ENCODE data around the gene AHI1. TPM values are rescaled to one million over a fixed set of nuclear protein-coding genes. Genes with fewer than 3 reads are reported as not detected.

AHI1 gene
- total and polyA plus RNA-seq, 2 of the 13 experiments (the other 11 are each of a cell fraction or from before 2014, with no cell fraction given) = 7.2 to 18.6 TPM

GRCh38 chr6:135449246-135449645 lies 48.3 kb downstream of the AHI1 start:
- CTCF ChIA-PET (ENCODE audit: low intra/inter-chr PET ratio, low total read pairs) = no interaction called here
- no TSS peak for BruUV-seq (replicated peaks)
- Histone ChIP-seq H3K9ac (ENCODE audit: insufficient read depth, low read depth, low read length) (no peak overlapping the region), H2AFZ (ENCODE audit: low read length) (no peak overlapping the region), H3K9me3 (ENCODE audit: low read length) (no peaks in the 10 kb centered on the region), H3K4me1 (ENCODE audit: insufficient read depth, low read length) (no peaks in the 10 kb centered on the region), H3K36me3 (replicated peaks in 1 of 2; ENCODE audit: control insufficient read depth in 1 of 2, insufficient read depth in 2 of 2, low read length in 2 of 2) (peaks cover 0 to 3% of the 10 kb centered on the region in 2 experiments; a peak in 2 of 5 replicates), H4K20me1 (ENCODE audit: insufficient read depth, low read length) (no peaks in the 10 kb centered on the region), H3K27ac (ENCODE audit: extremely low read length, insufficient read depth, low read length) (no peak overlapping the region), H3K79me2 (ENCODE audit: insufficient read depth, low read length) (no peaks in the 10 kb centered on the region), H3K27me3 (ENCODE audit: control insufficient read depth in 1 of 2, insufficient read depth in 2 of 2, low read length in 2 of 2) (no peaks in the 10 kb centered on the region), H3K4me2 (ENCODE audit: low read depth, low read length) (no peak overlapping the region), H3K4me3 (replicated peaks in 1 of 3; ENCODE audit: insufficient read depth in 1 of 3, low read depth in 2 of 3, low read length in 3 of 3) (no peak overlapping the region)
- intact Hi-C loops (cut with micrococcal nuclease; ENCODE audit: unreplicated experiment) = no loop called here
- WGBS (ENCODE audit: low lambda C conversion rate) = 96% methylated on average over 5 of the region's 5 CpGs
- FAIRE-seq (no peak), ATAC-seq (no peak), DNase-seq (ENCODE audit: low spot score) (no peak)
- POLR2A ChIA-PET = no interaction called here
- in situ Hi-C loops (cut with HindIII; ENCODE audit: extremely low pct_ligation_motif_present, low pct_unique_long_range_greater_than_20kb) = no loop called here
- TF ChIP-seq GATAD1 (CRISPR knock-in tag; IDR thresholded peaks at IDR 0.05) (no peak), RFXANK (CRISPR knock-in tag; IDR thresholded peaks at IDR 0.05) (no peak), GATA4 (IDR thresholded peaks at IDR 0.05; ENCODE audit: borderline replicate concordance, low read depth) (no peak), HNRNPUL1 (IDR thresholded peaks at IDR 0.05; ENCODE audit: low read depth, low read length) (no peak), ZNF124 (CRISPR knock-in tag; IDR thresholded peaks at IDR 0.05) (no peak), EEA1 (CRISPR knock-in tag; IDR thresholded peaks at IDR 0.05; ENCODE audit: borderline replicate concordance) (no peak)

- Histone ChIP-seq H3K9ac (ENCODE audit: insufficient read depth, low read depth, low read length) (no peak overlapping the region), H3K4me1 (ENCODE audit: insufficient read depth, low read length) (no peaks in the 10 kb centered on the region), H3K27ac (ENCODE audit: extremely low read length, insufficient read depth, low read length) (no peak overlapping the region), H3K4me2 (ENCODE audit: low read depth, low read length) (no peak overlapping the region), H3K79me2 (ENCODE audit: insufficient read depth, low read length) (no peaks in the 10 kb centered on the region), H3K4me3 (replicated peaks in 1 of 3; ENCODE audit: insufficient read depth in 1 of 3, low read depth in 2 of 3, low read length in 3 of 3) (no peak overlapping the region), H3K36me3 (replicated peaks in 1 of 2; ENCODE audit: control insufficient read depth in 1 of 2, insufficient read depth in 2 of 2, low read length in 2 of 2) (peaks cover 1 to 14% of the 10 kb centered on the region in 2 experiments; a peak in 3 of 5 replicates), H2AFZ (ENCODE audit: low read length) (no peak overlapping the region), H4K20me1 (ENCODE audit: insufficient read depth, low read length) (no peaks in the 10 kb centered on the region), H3K9me3 (ENCODE audit: low read length) (no peaks in the 10 kb centered on the region), H3K27me3 (ENCODE audit: control insufficient read depth in 1 of 2, insufficient read depth in 2 of 2, low read length in 2 of 2) (no peaks in the 10 kb centered on the region)
- DNase-seq (ENCODE audit: low spot score) (no peak), ATAC-seq (no peak), FAIRE-seq (no peak)
- POLR2A ChIA-PET = no interaction called here
- BruUV-seq (replicated peaks) = no TSS peak
- intact Hi-C loops (cut with micrococcal nuclease; ENCODE audit: unreplicated experiment) = no loop called here
- in situ Hi-C loops (cut with HindIII; ENCODE audit: extremely low pct_ligation_motif_present, low pct_unique_long_range_greater_than_20kb) = no loop called here
- CTCF ChIA-PET (ENCODE audit: low intra/inter-chr PET ratio, low total read pairs) = interaction anchor here (2.1 kb wide), 1 partner anchor 295 kb away, joined by 15 read pairs; no protein-coding TSS in a partner anchor
- WGBS (ENCODE audit: low lambda C conversion rate) = 82% methylated on average over 8 of the region's 8 CpGs
- TF ChIP-seq ZBTB34 (CRISPR knock-in tag; IDR thresholded peaks at IDR 0.05) (no peak), BRCA1 (CRISPR knock-in tag; IDR thresholded peaks at IDR 0.05) (no peak), YEATS4 (CRISPR knock-in tag; IDR thresholded peaks at IDR 0.05; ENCODE audit: borderline replicate concordance) (no peak), ZNF264 (CRISPR knock-in tag; IDR thresholded peaks at IDR 0.05) (no peak), ZNF558 (CRISPR knock-in tag; IDR thresholded peaks at IDR 0.05; ENCODE audit: borderline replicate concordance) (no peak), ZNF337 (CRISPR knock-in tag; IDR thresholded peaks at IDR 0.05; ENCODE audit: borderline replicate concordance, low read depth) (no peak), ZNF547 (CRISPR knock-in tag; IDR thresholded peaks at IDR 0.05) (no peak), KLF6 (CRISPR knock-in tag; IDR thresholded peaks at IDR 0.05) (no peak), JUNB (CRISPR knock-in tag; IDR thresholded peaks at IDR 0.05; ENCODE audit: borderline replicate concordance) (no peak), MAFF (IDR thresholded peaks at IDR 0.05; ENCODE audit: low read depth, low read length) (no peak), ZNF557 (CRISPR knock-in tag; IDR thresholded peaks at IDR 0.05) (no peak), ATM (IDR thresholded peaks at IDR 0.05; ENCODE audit: borderline replicate concordance) (no peak)
- TF ChIP-seq, protein P1, sequence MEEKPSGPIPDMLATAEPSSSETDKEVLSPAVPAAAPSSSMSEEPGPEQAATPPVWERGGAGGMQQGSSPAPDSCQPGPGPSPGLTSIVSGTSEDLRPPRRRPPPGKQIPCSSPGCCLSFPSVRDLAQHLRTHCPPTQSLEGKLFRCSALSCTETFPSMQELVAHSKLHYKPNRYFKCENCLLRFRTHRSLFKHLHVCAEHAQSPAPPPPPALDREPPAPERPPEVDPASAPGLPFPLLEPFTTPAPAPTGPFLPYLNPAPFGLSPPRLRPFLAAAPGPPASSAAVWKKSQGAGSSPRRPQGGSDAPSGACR (CRISPR knock-in tag; IDR thresholded peaks at IDR 0.05) = no peak
Observed at GRCh38 chr6:135440087-135440792, 57.3 kb downstream of the AHI1 start.
